Smooth muscle cell (in vitro differentiated cells): Measurements from ENCODE around the gene SPECC1. TPM values are rescaled to one million over a fixed set of nuclear protein-coding genes. Genes with fewer than 3 reads are reported as not detected.

ENCODE experiments used
- DNase-seq: peaks from one replicate; lab custom pipeline; 2025; ENCODE audit not compliant: unreplicated experiment; lab: John Stamatoyannopoulos, UW
- H2AFZ ChIP-seq: fragments of 200-600 bp; sonication (generic); 2 replicates; pipeline ENCODE4 v1.6.0; 2016; ENCODE audit warnings: antibody characterized with exemption, low read depth, mild to moderate bottlenecking
- H3F3A ChIP-seq: fragments of 200-600 bp; sonication (generic); 2 replicates; pipeline ENCODE4 v1.6.0; 2017; ENCODE audit warnings: antibody characterized with exemption, low read depth
- H3K27ac ChIP-seq: fragments of 200-600 bp; sonication (generic); 2 replicates; pipeline ENCODE4 v1.5.1; 2016; ENCODE audit warnings: low read depth, mild to moderate bottlenecking
- H3K27me3 ChIP-seq: fragments of 200-600 bp; sonication (generic); 2 replicates; pipeline ENCODE4 v1.6.1; 2016; ENCODE audit warnings: low read depth, mild to moderate bottlenecking
- H3K36me3 ChIP-seq: fragments of 200-600 bp; sonication (generic); 2 replicates; pipeline ENCODE4 v1.5.1; 2016; ENCODE audit warnings: low read depth
- H3K4me1 ChIP-seq: fragments of 200-600 bp; sonication (generic); 2 replicates; pipeline ENCODE4 v1.5.1; 2016; ENCODE audit warnings: low read depth
- H3K4me2 ChIP-seq: fragments of 200-600 bp; sonication (generic); 2 replicates; pipeline ENCODE4 v1.6.0; 2016; ENCODE audit warnings: mild to moderate bottlenecking
- H3K4me3 ChIP-seq: fragments of 200-600 bp; sonication (generic); 2 replicates; pipeline ENCODE4 v1.5.1; 2016; ENCODE audit warnings: mild to moderate bottlenecking
- H3K79me2 ChIP-seq: fragments of 200-600 bp; sonication (generic); 2 replicates; pipeline ENCODE4 v1.6.0; 2016; ENCODE audit warnings: low read depth, mild to moderate bottlenecking
- H3K9ac ChIP-seq: fragments of 200-600 bp; sonication (generic); 2 replicates; pipeline ENCODE4 v1.6.0; 2016; ENCODE audit warnings: low read depth
- H3K9me3 ChIP-seq: fragments of 200-600 bp; sonication (generic); replicated peaks from 2 replicates; pipeline ENCODE4 v1.5.1; 2016; ENCODE audit warnings: low read depth
- H4K20me1 ChIP-seq: fragments of 200-600 bp; sonication (generic); 2 replicates; pipeline ENCODE4 v1.6.0; 2016; ENCODE audit warnings: low read depth
- CTCF ChIP-seq: fragments of 200-600 bp; sonication (generic); IDR thresholded peaks from 2 replicates; pipeline ENCODE4 v1.5.1; 2017; ENCODE audit warnings: borderline replicate concordance, mild to moderate bottlenecking, antibody characterized with exemption; ENCODE audit not compliant: insufficient read depth, poor library complexity, severe bottlenecking
- WGBS: methylation state at CpG from one replicate; pipeline ENCODE4 v1.1.7; 2016; ENCODE audit warnings: low lambda C conversion rate; 5-methylcytosine and 5-hydroxymethylcytosine counted together
- polyA plus RNA-seq: library from polyadenylated mRNA; unstranded; fragments of >200 nt; fragmentation: Nextera tagmentation; extraction: Ambion mirVana; gene quantifications from 2 replicates; pipeline ENCODE4 v1.2.1, GENCODE V29; 2016
- total RNA-seq: library from RNA; depleted of rRNA; stranded (reverse); fragments of >200 nt; gene quantifications from 2 replicates; pipeline ENCODE4 v1.2.3, GENCODE V29; 2014

SPECC1 gene
- total and polyA plus RNA-seq, 2 experiments from 2014 or later, result 20.0 to 72.0 TPM

GRCh38 chr17:20155258-20156195, 146.4 kb downstream of the SPECC1 start:
- Histone ChIP-seq H4K20me1 (peaks cover 41% of the 10 kb centered on the region), H3K4me3 (peak overlapping the region; percentile 80), H3K27ac (peak overlapping the region; percentile 79), H3K9me3 (no peaks in the 10 kb centered on the region), H2AFZ (peak overlapping the region; percentile 64), H3K27me3 (no peaks in the 10 kb centered on the region), H3K79me2 (peaks cover 43% of the 10 kb centered on the region), H3K9ac (peak overlapping the region; percentile 87), H3F3A (peaks cover 9% of the 10 kb centered on the region), H3K4me2 (peak overlapping the region; percentile 90), H3K4me1 (no peaks in the 10 kb centered on the region), H3K36me3 (no peaks in the 10 kb centered on the region)
- WGBS, result 13% methylated on average over 67 of the region's 69 CpGs
- no peak for TF ChIP-seq CTCF
- peak; percentile 91 for DNase-seq

GRCh38 chr17:20156196-20157000, 147.2 kb downstream of the SPECC1 start:
- no peak for DNase-seq
- H3K79me2 ChIP-seq, result peaks cover 52% of the 10 kb centered on the region

GRCh38 chr17:20157001-20157310, 147.8 kb downstream of the SPECC1 start:
- Histone ChIP-seq H4K20me1 (peaks cover 55% of the 10 kb centered on the region), H3F3A (peaks cover 9% of the 10 kb centered on the region), H3K4me3 (peak overlapping the region; percentile 80), H3K9ac (peak overlapping the region; percentile 87), H3K4me1 (no peaks in the 10 kb centered on the region), H3K27ac (peak overlapping the region; percentile 79), H3K4me2 (peak overlapping the region; percentile 90), H3K9me3 (no peaks in the 10 kb centered on the region), H2AFZ (no peak overlapping the region), H3K36me3 (no peaks in the 10 kb centered on the region), H3K27me3 (no peaks in the 10 kb centered on the region), H3K79me2 (peaks cover 58% of the 10 kb centered on the region)
- DNase-seq, result no peak
- WGBS, result 8% methylated on average over 12 of the region's 12 CpGs
- TF ChIP-seq CTCF, result no peak

More at GRCh38 chr17:20156196-20157000, 147.2 kb downstream of the SPECC1 start:
- H3K4me1 ChIP-seq, result no peaks in the 10 kb centered on the region
- under 1% methylated on average over 65 of the region's 72 CpGs for WGBS
- peak overlapping the region; percentile 79 for H3K27ac ChIP-seq
- H3K27me3 ChIP-seq, result no peaks in the 10 kb centered on the region
- no peaks in the 10 kb centered on the region for H3K9me3 ChIP-seq
- peak overlapping the region; percentile 90 for H3K4me2 ChIP-seq
- H4K20me1 ChIP-seq, result peaks cover 49% of the 10 kb centered on the region
- H3K9ac ChIP-seq, result peak overlapping the region; percentile 87
- peaks cover 9% of the 10 kb centered on the region for H3F3A ChIP-seq
- H3K36me3 ChIP-seq, result no peaks in the 10 kb centered on the region
- H3K4me3 ChIP-seq, result peak overlapping the region; percentile 80
- peak overlapping the region; percentile 64 for H2AFZ ChIP-seq
- TF ChIP-seq CTCF, result no peak
